Measurements from ENCODE around the gene PAX2.
A peak's percentile ranks its signal among the peaks of the same experiment; 100 is the strongest.

DNA sequence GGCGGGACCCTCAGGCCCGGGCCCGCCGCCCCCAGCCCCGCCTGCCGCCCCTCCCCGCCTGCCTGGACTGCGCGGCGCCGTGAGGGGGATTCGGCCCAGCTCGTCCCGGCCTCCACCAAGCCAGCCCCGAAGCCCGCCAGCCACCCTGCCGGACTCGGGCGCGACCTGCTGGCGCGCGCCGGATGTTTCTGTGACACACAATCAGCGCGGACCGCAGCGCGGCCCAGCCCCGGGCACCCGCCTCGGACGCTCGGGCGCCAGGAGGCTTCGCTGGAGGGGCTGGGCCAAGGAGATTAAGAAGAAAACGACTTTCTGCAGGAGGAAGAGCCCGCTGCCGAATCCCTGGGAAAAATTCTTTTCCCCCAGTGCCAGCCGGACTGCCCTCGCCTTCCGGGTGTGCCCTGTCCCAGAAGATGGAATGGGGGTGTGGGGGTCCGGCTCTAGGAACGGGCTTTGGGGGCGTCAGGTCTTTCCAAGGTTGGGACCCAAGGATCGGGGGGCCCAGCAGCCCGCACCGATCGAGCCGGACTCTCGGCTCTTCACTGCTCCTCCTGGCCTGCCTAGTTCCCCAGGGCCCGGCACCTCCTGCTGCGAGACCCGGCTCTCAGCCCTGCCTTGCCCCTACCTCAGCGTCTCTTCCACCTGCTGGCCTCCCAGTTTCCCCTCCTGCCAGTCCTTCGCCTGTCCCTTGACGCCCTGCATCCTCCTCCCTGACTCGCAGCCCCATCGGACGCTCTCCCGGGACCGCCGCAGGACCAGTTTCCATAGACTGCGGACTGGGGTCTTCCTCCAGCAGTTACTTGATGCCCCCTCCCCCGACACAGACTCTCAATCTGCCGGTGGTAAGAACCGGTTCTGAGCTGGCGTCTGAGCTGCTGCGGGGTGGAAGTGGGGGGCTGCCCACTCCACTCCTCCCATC, 82.7 kb downstream of the PAX2 start:
- TF ChIP-seq, protein P1, sequence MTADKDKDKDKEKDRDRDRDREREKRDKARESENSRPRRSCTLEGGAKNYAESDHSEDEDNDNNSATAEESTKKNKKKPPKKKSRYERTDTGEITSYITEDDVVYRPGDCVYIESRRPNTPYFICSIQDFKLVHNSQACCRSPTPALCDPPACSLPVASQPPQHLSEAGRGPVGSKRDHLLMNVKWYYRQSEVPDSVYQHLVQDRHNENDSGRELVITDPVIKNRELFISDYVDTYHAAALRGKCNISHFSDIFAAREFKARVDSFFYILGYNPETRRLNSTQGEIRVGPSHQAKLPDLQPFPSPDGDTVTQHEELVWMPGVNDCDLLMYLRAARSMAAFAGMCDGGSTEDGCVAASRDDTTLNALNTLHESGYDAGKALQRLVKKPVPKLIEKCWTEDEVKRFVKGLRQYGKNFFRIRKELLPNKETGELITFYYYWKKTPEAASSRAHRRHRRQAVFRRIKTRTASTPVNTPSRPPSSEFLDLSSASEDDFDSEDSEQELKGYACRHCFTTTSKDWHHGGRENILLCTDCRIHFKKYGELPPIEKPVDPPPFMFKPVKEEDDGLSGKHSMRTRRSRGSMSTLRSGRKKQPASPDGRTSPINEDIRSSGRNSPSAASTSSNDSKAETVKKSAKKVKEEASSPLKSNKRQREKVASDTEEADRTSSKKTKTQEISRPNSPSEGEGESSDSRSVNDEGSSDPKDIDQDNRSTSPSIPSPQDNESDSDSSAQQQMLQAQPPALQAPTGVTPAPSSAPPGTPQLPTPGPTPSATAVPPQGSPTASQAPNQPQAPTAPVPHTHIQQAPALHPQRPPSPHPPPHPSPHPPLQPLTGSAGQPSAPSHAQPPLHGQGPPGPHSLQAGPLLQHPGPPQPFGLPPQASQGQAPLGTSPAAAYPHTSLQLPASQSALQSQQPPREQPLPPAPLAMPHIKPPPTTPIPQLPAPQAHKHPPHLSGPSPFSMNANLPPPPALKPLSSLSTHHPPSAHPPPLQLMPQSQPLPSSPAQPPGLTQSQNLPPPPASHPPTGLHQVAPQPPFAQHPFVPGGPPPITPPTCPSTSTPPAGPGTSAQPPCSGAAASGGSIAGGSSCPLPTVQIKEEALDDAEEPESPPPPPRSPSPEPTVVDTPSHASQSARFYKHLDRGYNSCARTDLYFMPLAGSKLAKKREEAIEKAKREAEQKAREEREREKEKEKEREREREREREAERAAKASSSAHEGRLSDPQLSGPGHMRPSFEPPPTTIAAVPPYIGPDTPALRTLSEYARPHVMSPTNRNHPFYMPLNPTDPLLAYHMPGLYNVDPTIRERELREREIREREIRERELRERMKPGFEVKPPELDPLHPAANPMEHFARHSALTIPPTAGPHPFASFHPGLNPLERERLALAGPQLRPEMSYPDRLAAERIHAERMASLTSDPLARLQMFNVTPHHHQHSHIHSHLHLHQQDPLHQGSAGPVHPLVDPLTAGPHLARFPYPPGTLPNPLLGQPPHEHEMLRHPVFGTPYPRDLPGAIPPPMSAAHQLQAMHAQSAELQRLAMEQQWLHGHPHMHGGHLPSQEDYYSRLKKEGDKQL (CRISPR knock-in tag; IDR thresholded peaks at IDR 0.05; ENCODE audit: low read depth): no peak
- TF ChIP-seq POLR2AphosphoS5 (IDR thresholded peaks at IDR 0.05; ENCODE audit: low read depth, low read length): no peak
- TF ChIP-seq, protein P2, sequence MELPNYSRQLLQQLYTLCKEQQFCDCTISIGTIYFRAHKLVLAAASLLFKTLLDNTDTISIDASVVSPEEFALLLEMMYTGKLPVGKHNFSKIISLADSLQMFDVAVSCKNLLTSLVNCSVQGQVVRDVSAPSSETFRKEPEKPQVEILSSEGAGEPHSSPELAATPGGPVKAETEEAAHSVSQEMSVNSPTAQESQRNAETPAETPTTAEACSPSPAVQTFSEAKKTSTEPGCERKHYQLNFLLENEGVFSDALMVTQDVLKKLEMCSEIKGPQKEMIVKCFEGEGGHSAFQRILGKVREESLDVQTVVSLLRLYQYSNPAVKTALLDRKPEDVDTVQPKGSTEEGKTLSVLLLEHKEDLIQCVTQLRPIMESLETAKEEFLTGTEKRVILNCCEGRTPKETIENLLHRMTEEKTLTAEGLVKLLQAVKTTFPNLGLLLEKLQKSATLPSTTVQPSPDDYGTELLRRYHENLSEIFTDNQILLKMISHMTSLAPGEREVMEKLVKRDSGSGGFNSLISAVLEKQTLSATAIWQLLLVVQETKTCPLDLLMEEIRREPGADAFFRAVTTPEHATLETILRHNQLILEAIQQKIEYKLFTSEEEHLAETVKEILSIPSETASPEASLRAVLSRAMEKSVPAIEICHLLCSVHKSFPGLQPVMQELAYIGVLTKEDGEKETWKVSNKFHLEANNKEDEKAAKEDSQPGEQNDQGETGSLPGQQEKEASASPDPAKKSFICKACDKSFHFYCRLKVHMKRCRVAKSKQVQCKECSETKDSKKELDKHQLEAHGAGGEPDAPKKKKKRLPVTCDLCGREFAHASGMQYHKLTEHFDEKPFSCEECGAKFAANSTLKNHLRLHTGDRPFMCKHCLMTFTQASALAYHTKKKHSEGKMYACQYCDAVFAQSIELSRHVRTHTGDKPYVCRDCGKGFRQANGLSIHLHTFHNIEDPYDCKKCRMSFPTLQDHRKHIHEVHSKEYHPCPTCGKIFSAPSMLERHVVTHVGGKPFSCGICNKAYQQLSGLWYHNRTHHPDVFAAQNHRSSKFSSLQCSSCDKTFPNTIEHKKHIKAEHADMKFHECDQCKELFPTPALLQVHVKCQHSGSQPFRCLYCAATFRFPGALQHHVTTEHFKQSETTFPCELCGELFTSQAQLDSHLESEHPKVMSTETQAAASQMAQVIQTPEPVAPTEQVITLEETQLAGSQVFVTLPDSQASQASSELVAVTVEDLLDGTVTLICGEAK (IDR thresholded peaks at IDR 0.05): no peak
- TF ChIP-seq, protein P2 (CRISPR knock-in tag; IDR thresholded peaks at IDR 0.05): no peak
- TF ChIP-seq, protein P3, sequence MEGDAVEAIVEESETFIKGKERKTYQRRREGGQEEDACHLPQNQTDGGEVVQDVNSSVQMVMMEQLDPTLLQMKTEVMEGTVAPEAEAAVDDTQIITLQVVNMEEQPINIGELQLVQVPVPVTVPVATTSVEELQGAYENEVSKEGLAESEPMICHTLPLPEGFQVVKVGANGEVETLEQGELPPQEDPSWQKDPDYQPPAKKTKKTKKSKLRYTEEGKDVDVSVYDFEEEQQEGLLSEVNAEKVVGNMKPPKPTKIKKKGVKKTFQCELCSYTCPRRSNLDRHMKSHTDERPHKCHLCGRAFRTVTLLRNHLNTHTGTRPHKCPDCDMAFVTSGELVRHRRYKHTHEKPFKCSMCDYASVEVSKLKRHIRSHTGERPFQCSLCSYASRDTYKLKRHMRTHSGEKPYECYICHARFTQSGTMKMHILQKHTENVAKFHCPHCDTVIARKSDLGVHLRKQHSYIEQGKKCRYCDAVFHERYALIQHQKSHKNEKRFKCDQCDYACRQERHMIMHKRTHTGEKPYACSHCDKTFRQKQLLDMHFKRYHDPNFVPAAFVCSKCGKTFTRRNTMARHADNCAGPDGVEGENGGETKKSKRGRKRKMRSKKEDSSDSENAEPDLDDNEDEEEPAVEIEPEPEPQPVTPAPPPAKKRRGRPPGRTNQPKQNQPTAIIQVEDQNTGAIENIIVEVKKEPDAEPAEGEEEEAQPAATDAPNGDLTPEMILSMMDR (CRISPR knock-in tag; IDR thresholded peaks at IDR 0.05): peak; percentile 55
- TF ChIP-seq ZMYM3 (CRISPR knock-in tag; IDR thresholded peaks at IDR 0.05): no peak

Data from HepG2 (cell line).